Prostate gland (tissue), 2 donors: ENCODE measurements around the gene PSRC1. TPM values are rescaled to one million over a fixed set of nuclear protein-coding genes. Genes with fewer than 3 reads are reported as not detected.
"Not testable (repeated sequence)": the region's sequence is repeated elsewhere in the genome, so short reads cannot be mapped to it uniquely, and the experiment has no call there.

Experiments
- DNase-seq: peaks from one replicate; pipeline ENCODE4 v3.0.0-alpha.2; 2019; ENCODE audit warnings: low spot score
- H3K27ac ChIP-seq, 2 donors: fragments of 200-600 bp; sonication (generic); 2 replicates each; pipeline ENCODE4 v1.5.1; 2017 to 2019
- H3K27me3 ChIP-seq: fragments of 200-600 bp; sonication (generic); replicated peaks from 2 replicates; pipeline ENCODE4 v1.5.1; 2019; ENCODE audit not compliant: insufficient read depth
- H3K36me3 ChIP-seq, 2 donors: fragments of 200-600 bp; sonication (generic); 1 replicate in 1 of 2; 2 replicates in 1 of 2; pipeline versions ENCODE4 v1.5.1 to v1.8.1; 2017 to 2019
- H3K4me1 ChIP-seq: fragments of 200-600 bp; sonication (generic); replicated peaks from 2 replicates; pipeline ENCODE4 v1.5.1; 2019
- H3K4me3 ChIP-seq, 2 donors: fragments of 200-600 bp; sonication (generic); 2 replicates each; pipeline ENCODE4 v1.5.1; 2017 to 2019
- H3K9me3 ChIP-seq: fragments of 200-600 bp; sonication (generic); 2 replicates; pipeline ENCODE4 v1.5.1; 2017
- CTCF ChIP-seq, 4 experiments: fragments of 200-600 bp in 2 of 4; fragments of 450-650 bp in 2 of 4; sonication (generic) in 2 of 4; IDR thresholded peaks; 1 replicate in 3 of 4; 2 replicates in 1 of 4; pipeline ENCODE4 v1.5.1; 2016 to 2019; ENCODE audit warnings: antibody characterized with exemption in 4 of 4, mild to moderate bottlenecking in 2 of 4, moderate library complexity in 2 of 4
- POLR2A ChIP-seq: fragments of 450-650 bp; IDR thresholded peaks from one replicate; pipeline ENCODE4 v1.6.1; 2016; ENCODE audit warnings: antibody characterized with exemption, mild to moderate bottlenecking
- POLR2AphosphoS5 ChIP-seq: sonication (generic); formaldehyde crosslinking; IDR thresholded peaks from one replicate; pipeline ENCODE4 v1.6.1; 2017; ENCODE audit warnings: antibody characterized with exemption
- WGBS: methylation state at CpG from one replicate; pipeline ENCODE4 v1.1.5; 2018; 5-methylcytosine and 5-hydroxymethylcytosine counted together
- intact Hi-C: fragments of 100-400 bp; cut with DNase I; formaldehyde crosslinking; loops from one replicate; pipeline ENCODE4 v1.14.2; 2022
- total RNA-seq, 2 donors: library from RNA; depleted of rRNA; stranded (reverse); fragments of >200 nt; gene quantifications; one replicate each; pipeline ENCODE4 v1.1.0, GENCODE V29; 2016

PSRC1 gene
- total RNA-seq, 2 donors from 2014 or later, result 9.1 to 40.0 TPM

GRCh38 chr1:109309347-109309746, 26.4 kb upstream of the PSRC1 start:
- Histone ChIP-seq H3K4me3 (no peak overlapping the region), H3K27me3 (no peaks in the 10 kb centered on the region), H3K27ac (no peak overlapping the region), H3K4me1 (no peaks in the 10 kb centered on the region), H3K36me3 (no peaks in the 10 kb centered on the region), H3K9me3 (no peaks in the 10 kb centered on the region)
- TF ChIP-seq POLR2A (no peak), CTCF (IDR thresholded peaks at IDR 0.05) (no peak), POLR2AphosphoS5 (no peak)
- 48% methylated on average over 2 of the region's 2 CpGs for WGBS
- intact Hi-C loops, result no loop called here
- DNase-seq, result no peak

GRCh38 chr1:109307274-109308021, 24.5 kb upstream of the PSRC1 start:
- no peaks in the 10 kb centered on the region for H3K4me1 ChIP-seq
- H3K27ac ChIP-seq, result no peak overlapping the region
- intact Hi-C loops, result no loop called here
- TF ChIP-seq POLR2AphosphoS5, result no peak
- TF ChIP-seq POLR2A, result no peak
- no peak for TF ChIP-seq CTCF (IDR thresholded peaks at IDR 0.05)
- no peak for DNase-seq
- no peaks in the 10 kb centered on the region for H3K27me3 ChIP-seq
- no peak overlapping the region for H3K4me3 ChIP-seq
- no peaks in the 10 kb centered on the region for H3K9me3 ChIP-seq
- H3K36me3 ChIP-seq, result no peaks in the 10 kb centered on the region
- WGBS, result 71% methylated on average over 14 of the region's 14 CpGs

GRCh38 chr1:109306832-109307273, 23.9 kb upstream of the PSRC1 start, which contains the start of gene MYBPHL:
TSS of gene MYBPHL (minus strand) at chr1:109307011. CDS start at chr1:109306991, 20 bp downstream.
- 74% methylated on average over 7 of the region's 7 CpGs for WGBS
- no peaks in the 10 kb centered on the region for H3K27me3 ChIP-seq
- no peaks in the 10 kb centered on the region for H3K36me3 ChIP-seq
- TF ChIP-seq POLR2AphosphoS5 (no peak), CTCF (IDR thresholded peaks at IDR 0.05) (no peak), POLR2A (no peak)
- H3K4me3 ChIP-seq, result no peak within 1 kb of the TSS
- DNase-seq, result no peak
- peak within 1 kb of the TSS; percentile 27 to 39 for H3K27ac ChIP-seq
- intact Hi-C loops, result no loop called here
- H3K9me3 ChIP-seq, result no peaks in the 10 kb centered on the region
- H3K4me1 ChIP-seq, result no peaks in the 10 kb centered on the region

GRCh38 chr1:109305991-109306390, 23.0 kb upstream of the PSRC1 start:
- H3K27me3 ChIP-seq, H3K4me1 ChIP-seq, DNase-seq, H3K9me3 ChIP-seq, H3K36me3 ChIP-seq, H3K4me3 ChIP-seq, intact Hi-C loops: not testable (repeated sequence)
- H3K27ac ChIP-seq, result peak overlapping the region; percentile 27 to 39
- 44% methylated on average over 10 of the region's 10 CpGs for WGBS

- peak overlapping the region; percentile 42 to 55 for H3K27ac ChIP-seq
- no peak for DNase-seq
- intact Hi-C loops, result no loop called here
- WGBS, result 54% methylated on average over 8 of the region's 8 CpGs
- no peaks in the 10 kb centered on the region for H3K36me3 ChIP-seq
- no peak overlapping the region for H3K4me3 ChIP-seq
- TF ChIP-seq POLR2AphosphoS5 (peak; percentile 28), CTCF (IDR thresholded peaks at IDR 0.05) (no peak)
- H3K9me3 ChIP-seq, result no peaks in the 10 kb centered on the region
- no peaks in the 10 kb centered on the region for H3K4me1 ChIP-seq
- no peaks in the 10 kb centered on the region for H3K27me3 ChIP-seq
Observed at GRCh38 chr1:109304226-109304920, 21.4 kb upstream of the PSRC1 start.
